ENCODE measurements around the gene RANBP2.

DNA sequence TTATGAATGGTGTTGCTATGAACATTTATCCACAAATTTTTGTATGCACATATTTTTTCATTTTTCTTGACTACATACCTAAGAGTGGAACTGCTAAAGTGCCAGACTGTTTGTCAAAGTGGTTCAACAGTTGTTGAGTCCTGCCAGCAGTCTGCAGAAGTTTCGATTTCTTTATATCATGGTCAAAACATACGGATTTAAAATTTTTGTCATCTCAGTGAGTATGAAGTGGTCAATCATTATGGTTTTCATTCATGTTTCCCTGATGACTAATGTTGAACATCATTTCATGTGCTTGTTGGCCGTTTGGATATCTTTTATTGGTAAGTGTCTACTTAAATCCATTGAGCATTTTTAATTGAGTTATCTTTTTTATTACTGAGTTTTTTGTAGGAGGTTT lies 106.5 kb downstream of the RANBP2 start:
- TF ChIP-seq, protein P1, sequence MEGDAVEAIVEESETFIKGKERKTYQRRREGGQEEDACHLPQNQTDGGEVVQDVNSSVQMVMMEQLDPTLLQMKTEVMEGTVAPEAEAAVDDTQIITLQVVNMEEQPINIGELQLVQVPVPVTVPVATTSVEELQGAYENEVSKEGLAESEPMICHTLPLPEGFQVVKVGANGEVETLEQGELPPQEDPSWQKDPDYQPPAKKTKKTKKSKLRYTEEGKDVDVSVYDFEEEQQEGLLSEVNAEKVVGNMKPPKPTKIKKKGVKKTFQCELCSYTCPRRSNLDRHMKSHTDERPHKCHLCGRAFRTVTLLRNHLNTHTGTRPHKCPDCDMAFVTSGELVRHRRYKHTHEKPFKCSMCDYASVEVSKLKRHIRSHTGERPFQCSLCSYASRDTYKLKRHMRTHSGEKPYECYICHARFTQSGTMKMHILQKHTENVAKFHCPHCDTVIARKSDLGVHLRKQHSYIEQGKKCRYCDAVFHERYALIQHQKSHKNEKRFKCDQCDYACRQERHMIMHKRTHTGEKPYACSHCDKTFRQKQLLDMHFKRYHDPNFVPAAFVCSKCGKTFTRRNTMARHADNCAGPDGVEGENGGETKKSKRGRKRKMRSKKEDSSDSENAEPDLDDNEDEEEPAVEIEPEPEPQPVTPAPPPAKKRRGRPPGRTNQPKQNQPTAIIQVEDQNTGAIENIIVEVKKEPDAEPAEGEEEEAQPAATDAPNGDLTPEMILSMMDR (IDR thresholded peaks at IDR 0.05; ENCODE audit: low read depth, low read length, poor library complexity, severe bottlenecking): no peak
- no peak for TF ChIP-seq EZH2phosphoT487 (IDR thresholded peaks at IDR 0.05; ENCODE audit: borderline replicate concordance, low read length)
